ENCODE results near the gene CYP3A5. TPM values are rescaled to one million over a fixed set of nuclear protein-coding genes. Genes with fewer than 3 reads are reported as not detected.

The CYP3A5 gene
- total RNA-seq, 1 donor from 2014 or later = 0.07 TPM

DNA sequence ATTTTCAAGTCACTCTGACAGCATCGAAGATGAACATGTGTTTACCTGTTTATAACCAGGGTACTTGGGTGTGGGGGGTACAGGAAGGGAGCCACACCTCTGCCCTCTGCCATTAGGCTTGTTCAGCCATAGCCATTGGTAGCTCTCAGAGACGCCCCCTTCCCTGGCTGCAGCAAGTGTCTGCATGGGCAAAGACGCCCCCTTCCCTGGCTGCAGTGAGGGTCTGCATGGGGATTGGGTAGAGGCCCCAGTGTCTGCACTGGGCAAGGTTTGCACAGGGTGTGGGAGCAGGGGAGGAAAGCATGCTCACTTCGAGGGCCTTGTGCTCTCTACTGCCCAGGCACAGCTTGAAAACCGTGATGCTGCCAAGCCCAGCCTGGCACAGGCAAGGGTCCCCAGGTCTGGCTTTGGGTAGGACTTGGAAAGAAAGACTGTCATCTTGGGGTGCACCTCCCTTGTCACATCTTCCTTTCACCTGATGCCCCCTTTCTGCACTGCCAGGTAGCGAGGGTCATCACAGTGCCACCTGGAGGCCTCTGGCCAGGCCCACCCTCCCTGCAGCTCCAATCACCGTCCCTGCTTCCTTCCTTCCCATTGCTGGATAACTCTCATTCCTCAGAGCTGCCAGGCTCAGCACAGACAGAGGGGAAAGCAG is 78.0 kb downstream of the CYP3A5 start:
- H3K4me1 Mint-ChIP-seq (ENCODE audit: low read depth, unreplicated experiment) = no peaks in the 10 kb centered on the region
- DNase-seq (ENCODE audit: low read depth) (no peak), FAIRE-seq (no peak)
- Histone ChIP-seq H3K9me3 (ENCODE audit: insufficient read depth, low read depth, low read length) (no peaks in the 10 kb centered on the region), H3K36me3 (ENCODE audit: insufficient read depth, low read length) (no peaks in the 10 kb centered on the region), H3K27me3 (ENCODE audit: insufficient read depth, low read length) (no peaks in the 10 kb centered on the region), H3K4me3 (ENCODE audit: insufficient read depth, low read depth, low read length) (no peak overlapping the region), H3K4me2 (ENCODE audit: low read length) (no peak overlapping the region), H3K4me1 (ENCODE audit: insufficient read depth, low read length) (no peaks in the 10 kb centered on the region), H3K27ac (ENCODE audit: low read depth, low read length) (no peak overlapping the region), H3K79me2 (ENCODE audit: insufficient read depth, low read length) (no peaks in the 10 kb centered on the region), H4K20me1 (ENCODE audit: insufficient read depth, low read length) (no peaks in the 10 kb centered on the region), H2AFZ (ENCODE audit: low read depth, low read length) (no peak overlapping the region), H3K9ac (ENCODE audit: low read length) (no peak overlapping the region)
- no peak overlapping the region for H3K27ac Mint-ChIP-seq (ENCODE audit: unreplicated experiment)
- TF ChIP-seq, protein P1, sequence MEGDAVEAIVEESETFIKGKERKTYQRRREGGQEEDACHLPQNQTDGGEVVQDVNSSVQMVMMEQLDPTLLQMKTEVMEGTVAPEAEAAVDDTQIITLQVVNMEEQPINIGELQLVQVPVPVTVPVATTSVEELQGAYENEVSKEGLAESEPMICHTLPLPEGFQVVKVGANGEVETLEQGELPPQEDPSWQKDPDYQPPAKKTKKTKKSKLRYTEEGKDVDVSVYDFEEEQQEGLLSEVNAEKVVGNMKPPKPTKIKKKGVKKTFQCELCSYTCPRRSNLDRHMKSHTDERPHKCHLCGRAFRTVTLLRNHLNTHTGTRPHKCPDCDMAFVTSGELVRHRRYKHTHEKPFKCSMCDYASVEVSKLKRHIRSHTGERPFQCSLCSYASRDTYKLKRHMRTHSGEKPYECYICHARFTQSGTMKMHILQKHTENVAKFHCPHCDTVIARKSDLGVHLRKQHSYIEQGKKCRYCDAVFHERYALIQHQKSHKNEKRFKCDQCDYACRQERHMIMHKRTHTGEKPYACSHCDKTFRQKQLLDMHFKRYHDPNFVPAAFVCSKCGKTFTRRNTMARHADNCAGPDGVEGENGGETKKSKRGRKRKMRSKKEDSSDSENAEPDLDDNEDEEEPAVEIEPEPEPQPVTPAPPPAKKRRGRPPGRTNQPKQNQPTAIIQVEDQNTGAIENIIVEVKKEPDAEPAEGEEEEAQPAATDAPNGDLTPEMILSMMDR (IDR thresholded peaks at IDR 0.05; ENCODE audit: insufficient read depth, low read depth, low read length) = no peak
- no peak for TF ChIP-seq EZH2 (IDR thresholded peaks at IDR 0.05; ENCODE audit: insufficient read depth, low read length)
- H3K36me3 Mint-ChIP-seq (ENCODE audit: low read depth, unreplicated experiment) = no peaks in the 10 kb centered on the region
- no peak overlapping the region for H3K4me3 Mint-ChIP-seq (ENCODE audit: unreplicated experiment)
- H3K9me3 Mint-ChIP-seq (ENCODE audit: unreplicated experiment) = no peaks in the 10 kb centered on the region
- peaks cover 32% of the 10 kb centered on the region for H3K27me3 Mint-ChIP-seq (ENCODE audit: low read depth, unreplicated experiment)

DNA sequence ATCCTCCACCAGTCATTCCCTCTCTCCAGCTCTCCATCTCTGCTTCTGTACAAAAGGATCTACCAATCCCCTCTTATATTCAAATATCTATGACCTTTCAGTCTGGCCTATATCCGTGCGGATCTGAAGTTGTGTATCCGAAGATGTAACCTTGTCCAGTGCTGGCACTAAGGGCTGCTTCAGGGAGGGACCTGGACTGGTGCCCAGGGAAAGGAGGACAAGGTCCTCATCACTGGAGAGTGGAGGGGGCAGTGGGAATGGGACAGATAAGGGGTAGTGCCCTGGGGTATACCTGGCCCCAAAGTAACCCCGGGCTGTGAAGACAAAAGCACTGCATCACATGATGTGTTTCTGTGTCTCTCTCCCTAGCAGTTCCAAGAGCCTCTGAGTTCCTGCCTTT is 80.0 kb downstream of the CYP3A5 start:
- Histone ChIP-seq H3K27me3 (ENCODE audit: insufficient read depth, low read length) (no peaks in the 10 kb centered on the region), H3K4me1 (ENCODE audit: insufficient read depth, low read length) (no peaks in the 10 kb centered on the region), H4K20me1 (ENCODE audit: insufficient read depth, low read length) (no peaks in the 10 kb centered on the region), H3K4me3 (ENCODE audit: insufficient read depth, low read depth, low read length) (no peak overlapping the region), H3K79me2 (ENCODE audit: insufficient read depth, low read length) (no peaks in the 10 kb centered on the region), H3K36me3 (ENCODE audit: insufficient read depth, low read length) (no peaks in the 10 kb centered on the region), H3K4me2 (ENCODE audit: low read length) (no peak overlapping the region), H2AFZ (ENCODE audit: low read depth, low read length) (no peak overlapping the region), H3K9me3 (ENCODE audit: insufficient read depth, low read depth, low read length) (no peaks in the 10 kb centered on the region), H3K9ac (ENCODE audit: low read length) (no peak overlapping the region), H3K27ac (ENCODE audit: low read depth, low read length) (no peak overlapping the region)
- DNase-seq (ENCODE audit: low read depth) (no peak), FAIRE-seq (no peak)
- no peak overlapping the region for H3K4me3 Mint-ChIP-seq (ENCODE audit: unreplicated experiment)
- no peaks in the 10 kb centered on the region for H3K4me1 Mint-ChIP-seq (ENCODE audit: low read depth, unreplicated experiment)
- TF ChIP-seq, protein P1 (IDR thresholded peaks at IDR 0.05; ENCODE audit: insufficient read depth, low read depth, low read length) = no peak
- TF ChIP-seq EZH2 (IDR thresholded peaks at IDR 0.05; ENCODE audit: insufficient read depth, low read length) = no peak
- H3K36me3 Mint-ChIP-seq (ENCODE audit: low read depth, unreplicated experiment) = no peaks in the 10 kb centered on the region
- H3K27ac Mint-ChIP-seq (ENCODE audit: unreplicated experiment) = no peak overlapping the region
- no peaks in the 10 kb centered on the region for H3K9me3 Mint-ChIP-seq (ENCODE audit: unreplicated experiment)
- H3K27me3 Mint-ChIP-seq (ENCODE audit: low read depth, unreplicated experiment) = peaks cover 22% of the 10 kb centered on the region

Other genes with a start within 250 kb of the CYP3A5 start
- gene PTCD1, start 241.2 kb downstream of the CYP3A5 start, total RNA-seq = 5.8 and 7.4 TPM in 2 replicates
- gene CPSF4, start 241.1 kb downstream of the CYP3A5 start, total RNA-seq = 42.8 and 46.8 TPM in 2 replicates
- 307 and 329 TPM in 2 replicates for gene ATP5MF, start 213.8 kb downstream of the CYP3A5 start, total RNA-seq
- 18.3 and 21.7 TPM in 2 replicates for gene ZNF789, start 207.1 kb downstream of the CYP3A5 start, total RNA-seq
- 20.0 and 25.7 TPM in 2 replicates for gene ZNF394, start 179.7 kb downstream of the CYP3A5 start, total RNA-seq
- gene ZKSCAN5, start 175.3 kb downstream of the CYP3A5 start, total RNA-seq = 15.3 and 16.4 TPM in 2 replicates
- gene FAM200A, start 127.9 kb downstream of the CYP3A5 start, total RNA-seq = 4.7 TPM in 2 replicates
- gene ZNF655, start 121.4 kb downstream of the CYP3A5 start, total RNA-seq = 54.1 and 59.7 TPM in 2 replicates
- gene TMEM225B, start 81.7 kb downstream of the CYP3A5 start, total RNA-seq = 0.23 and 0.43 TPM in 2 replicates
- gene ZSCAN25, start 63.0 kb downstream of the CYP3A5 start, total RNA-seq = 13.3 and 14.6 TPM in 2 replicates
- not detected in 2 replicates for gene CYP3A7, start 55.2 kb upstream of the CYP3A5 start, total RNA-seq
- gene CYP3A4, start 104.2 kb upstream of the CYP3A5 start, total RNA-seq = not detected in 2 replicates
- not detected in 2 replicates for gene CYP3A43, start 148.0 kb upstream of the CYP3A5 start, total RNA-seq
- not detected in 2 replicates for gene OR2AE1, start 197.0 kb upstream of the CYP3A5 start, total RNA-seq
- 4.1 and 4.6 TPM in 2 replicates for gene TRIM4, start 239.5 kb upstream of the CYP3A5 start, total RNA-seq
- not detected in 2 replicates for gene GJC3, start 249.6 kb upstream of the CYP3A5 start, total RNA-seq